ENCODE data around the gene FAM43A.

- TF ChIP-seq ZFP30 (CRISPR knock-in tag; IDR thresholded peaks at IDR 0.05; ENCODE audit: borderline replicate concordance) (no peak), CTCF (IDR thresholded peaks at IDR 0.05 in 2 of 3, conservative IDR thresholded peaks at IDR 0.05 in 1 of 3; ENCODE audit: insufficient read depth in 2 of 3, low read depth in 1 of 3, low read length in 3 of 3) (no peak), POLR2A (conservative IDR thresholded peaks at IDR 0.05) (no peak)
These were observed 11.0 kb downstream of the FAM43A start for GRCh38 chr3:194696702-194697101.

Measured in K562 (cell line).